Activated naive CD4-positive, alpha-beta T cell treated with anti-CD3 and anti-CD28 coated beads for 36 hours (primary cell): ENCODE results near the gene TRAPPC6A. TPM values are rescaled to one million over a fixed set of nuclear protein-coding genes. Genes with fewer than 3 reads are reported as not detected.
A peak's percentile ranks its signal among the peaks of the same experiment; 100 is the strongest.

Source experiments
- CTCF ChIA-PET: fragments of 350-600 bp; sonication (Branson Sonifier 250); formaldehyde crosslinking; loops from one replicate; lab custom pipeline; 2021; ENCODE audit warnings: antibody characterized with exemption; lab: Charles Lee
- DNase-seq: peaks from one replicate; pipeline ENCODE4 v3.0.0-alpha.2; 2020
- H3K27ac Mint-ChIP-seq: one replicate; pipeline ENCODE4 v1.8.0; 2021; ENCODE audit warnings: mild to moderate bottlenecking, mixed read lengths
- H3K27me3 Mint-ChIP-seq: one replicate; pipeline ENCODE4 v1.8.0; 2021; ENCODE audit warnings: low read depth, mixed read lengths
- H3K36me3 Mint-ChIP-seq: one replicate; pipeline ENCODE4 v1.8.0; 2021; ENCODE audit warnings: low read depth, mixed read lengths
- H3K4me1 Mint-ChIP-seq: one replicate; pipeline ENCODE4 v1.8.0; 2021; ENCODE audit warnings: low read depth, mixed read lengths
- H3K4me3 Mint-ChIP-seq: one replicate; pipeline ENCODE4 v1.8.0; 2021; ENCODE audit warnings: mild to moderate bottlenecking, moderate library complexity, mixed read lengths
- H3K9me3 Mint-ChIP-seq: one replicate; pipeline ENCODE4 v1.8.0; 2021; ENCODE audit warnings: mixed read lengths
- intact Hi-C: fragments of 100-400 bp; cut with micrococcal nuclease; formaldehyde crosslinking; loops from one replicate; pipeline ENCODE4 v1.15.1; 2023
- total RNA-seq, 2 experiments: library from RNA; stranded (reverse); gene quantifications; one replicate each; pipeline ENCODE4 v1.2.3, GENCODE V29; 2021

Gene TRAPPC6A
- total RNA-seq, 2 experiments from 2014 or later = 28.1 to 28.4 TPM

GRCh38 chr19:45180936-45181335 lies 2.9 kb upstream of the TRAPPC6A start:
- Mint-ChIP-seq H3K36me3 (peaks cover 2% of the 10 kb centered on the region), H3K27ac (no peak overlapping the region), H3K4me3 (peak overlapping the region; percentile 71), H3K4me1 (peaks cover 38% of the 10 kb centered on the region), H3K9me3 (no peaks in the 10 kb centered on the region), H3K27me3 (no peaks in the 10 kb centered on the region)
- CTCF ChIA-PET = no interaction called here
- intact Hi-C loops = no loop called here
- DNase-seq = no peak

- Mint-ChIP-seq H3K27me3 (no peaks in the 10 kb centered on the region), H3K4me1 (peaks cover 42% of the 10 kb centered on the region), H3K27ac (no peak overlapping the region), H3K9me3 (no peaks in the 10 kb centered on the region), H3K36me3 (peaks cover 2% of the 10 kb centered on the region), H3K4me3 (peak overlapping the region; percentile 71)
- CTCF ChIA-PET = interaction anchor here (0.6 kb wide), 1 partner anchor 26 kb away, joined by 3 read pairs; no protein-coding TSS in a partner anchor
- intact Hi-C loops = loop anchor here (5.0 to 10.0 kb wide), 3 partner anchors 103 to 515 kb away; partner anchors contain the start of genes BCL3, GEMIN7, QPCTL and SNRPD2
- DNase-seq = no peak
Observed at GRCh38 chr19:45179892-45180370, 1.9 kb upstream of the TRAPPC6A start.

- no peaks in the 10 kb centered on the region for H3K9me3 Mint-ChIP-seq
- peaks cover 40% of the 10 kb centered on the region for H3K4me1 Mint-ChIP-seq
- DNase-seq = peak; percentile 32
- intact Hi-C loops = loop anchor here (5.0 to 10.0 kb wide), 3 partner anchors 102 to 516 kb away; partner anchors contain the start of genes BCL3, GEMIN7, QPCTL and SNRPD2
- H3K27me3 Mint-ChIP-seq = no peaks in the 10 kb centered on the region
- peak overlapping the region; percentile 80 for H3K4me3 Mint-ChIP-seq
- CTCF ChIA-PET = interaction anchor here (1.2 to 1.4 kb wide), 2 partner anchors 141 to 177 kb away, joined by 3 to 4 read pairs; partner anchors contain the start of gene CLASRP
- H3K36me3 Mint-ChIP-seq = peaks cover 2% of the 10 kb centered on the region
- H3K27ac Mint-ChIP-seq = peak overlapping the region; percentile 86
Observed at GRCh38 chr19:45179072-45179891, 1.2 kb upstream of the TRAPPC6A start.

- CTCF ChIA-PET = interaction anchor here (0.7 to 1.4 kb wide), 3 partner anchors 139 to 176 kb away, joined by 3 to 4 read pairs (median 3); partner anchors contain the start of gene CLASRP
Observed at GRCh38 chr19:45178262-45179071, 430 bp upstream of the TRAPPC6A start, which contains the start of gene BLOC1S3. Gene BLOC1S3, plus strand, starts transcription at chr19:45178784. Its CDS starts 513 bp downstream, at chr19:45179297.

GRCh38 chr19:45175515-45176345 lies 2.3 kb downstream of the TRAPPC6A start:
- intact Hi-C loops = loop anchor here (5.0 to 10.0 kb wide), 3 partner anchors 98 to 519 kb away; partner anchors contain the start of genes BCL3, GEMIN7, QPCTL and SNRPD2
- H3K4me3 Mint-ChIP-seq = no peak overlapping the region

More at GRCh38 chr19:45178262-45179071, 430 bp upstream of the TRAPPC6A start, which contains the start of gene BLOC1S3:
- Mint-ChIP-seq H3K9me3 (no peaks in the 10 kb centered on the region), H3K4me3 (peak within 1 kb of the TSS; percentile 80), H3K4me1 (peaks cover 44% of the 10 kb centered on the region), H3K27me3 (no peaks in the 10 kb centered on the region), H3K36me3 (peaks cover 2% of the 10 kb centered on the region), H3K27ac (peak within 1 kb of the TSS; percentile 86)
- peak; percentile 100 for DNase-seq
- intact Hi-C loops = loop anchor here (1.0 to 10.0 kb wide), 11 partner anchors 14 to 516 kb away; partner anchors contain the start of genes BCL3, CLPTM1, ERCC2 and GEMIN7

GRCh38 chr19:45173816-45174215 lies 4.2 kb downstream of the TRAPPC6A start:
- CTCF ChIA-PET = interaction anchor here (1.0 kb wide), 1 partner anchor 13 kb away, joined by 3 read pairs; no protein-coding TSS in a partner anchor

More at GRCh38 chr19:45175515-45176345, 2.3 kb downstream of the TRAPPC6A start:
- CTCF ChIA-PET = no interaction called here
- no peaks in the 10 kb centered on the region for H3K36me3 Mint-ChIP-seq
- no peaks in the 10 kb centered on the region for H3K27me3 Mint-ChIP-seq
- H3K9me3 Mint-ChIP-seq = no peaks in the 10 kb centered on the region
- peaks cover 50% of the 10 kb centered on the region for H3K4me1 Mint-ChIP-seq
- H3K27ac Mint-ChIP-seq = no peak overlapping the region
- DNase-seq = no peak

GRCh38 chr19:45172611-45173208 lies 5.3 kb downstream of the TRAPPC6A start:
- no peak for DNase-seq
- H3K9me3 Mint-ChIP-seq = no peaks in the 10 kb centered on the region
- no peaks in the 10 kb centered on the region for H3K27me3 Mint-ChIP-seq
- peak overlapping the region; percentile 79 for H3K27ac Mint-ChIP-seq
- intact Hi-C loops = loop anchor here (10.0 kb wide), 1 partner anchor 522 kb away; the partner anchor contains the start of genes QPCTL and SNRPD2
- CTCF ChIA-PET = interaction anchor here (1.1 kb wide), 1 partner anchor 9 kb away, joined by 3 read pairs; no protein-coding TSS in a partner anchor
- no peak overlapping the region for H3K4me3 Mint-ChIP-seq
- no peaks in the 10 kb centered on the region for H3K36me3 Mint-ChIP-seq
- H3K4me1 Mint-ChIP-seq = peaks cover 48% of the 10 kb centered on the region

More at GRCh38 chr19:45173816-45174215, 4.2 kb downstream of the TRAPPC6A start:
- no peaks in the 10 kb centered on the region for H3K27me3 Mint-ChIP-seq
- H3K4me1 Mint-ChIP-seq = peaks cover 48% of the 10 kb centered on the region
- H3K4me3 Mint-ChIP-seq = no peak overlapping the region
- no peaks in the 10 kb centered on the region for H3K36me3 Mint-ChIP-seq
- no peaks in the 10 kb centered on the region for H3K9me3 Mint-ChIP-seq
- intact Hi-C loops = loop anchor here (10.0 kb wide), 1 partner anchor 521 kb away; the partner anchor contains the start of genes QPCTL and SNRPD2
- no peak for DNase-seq
- H3K27ac Mint-ChIP-seq = peak overlapping the region; percentile 18

GRCh38 chr19:45172173-45172572 lies 5.9 kb downstream of the TRAPPC6A start:
- CTCF ChIA-PET = interaction anchor here (0.6 to 1.1 kb wide), 2 partner anchors 10 to 220 kb away, joined by 3 to 6 read pairs; no protein-coding TSS in a partner anchor
- H3K4me3 Mint-ChIP-seq = no peak overlapping the region
- intact Hi-C loops = loop anchor here (10.0 kb wide), 1 partner anchor 523 kb away; the partner anchor contains the start of genes QPCTL and SNRPD2
- H3K27ac Mint-ChIP-seq = peak overlapping the region; percentile 79
- H3K9me3 Mint-ChIP-seq = no peaks in the 10 kb centered on the region
- H3K36me3 Mint-ChIP-seq = no peaks in the 10 kb centered on the region
- peaks cover 46% of the 10 kb centered on the region for H3K4me1 Mint-ChIP-seq
- DNase-seq = peak; percentile 42
- H3K27me3 Mint-ChIP-seq = no peaks in the 10 kb centered on the region

GRCh38 chr19:45171211-45171623 lies 6.8 kb downstream of the TRAPPC6A start:
- peak overlapping the region; percentile 52 for H3K4me3 Mint-ChIP-seq
- H3K4me1 Mint-ChIP-seq = peaks cover 41% of the 10 kb centered on the region
- DNase-seq = peak; percentile 87
- no peaks in the 10 kb centered on the region for H3K27me3 Mint-ChIP-seq
- H3K27ac Mint-ChIP-seq = peak overlapping the region; percentile 98
- H3K9me3 Mint-ChIP-seq = no peaks in the 10 kb centered on the region
- intact Hi-C loops = loop anchor here (10.0 kb wide), 1 partner anchor 524 kb away; the partner anchor contains the start of genes QPCTL and SNRPD2
- no peaks in the 10 kb centered on the region for H3K36me3 Mint-ChIP-seq
- CTCF ChIA-PET = no interaction called here
